CD4-positive, alpha-beta T cell treated with Interleukin-6 for 4 hours (primary cell): ENCODE measurements around the gene BOD1L1.

Experiments used
- DNase-seq: peaks from one replicate; pipeline ENCODE4 v3.0.0-alpha.2; 2020; ENCODE audit warnings: mixed read lengths

BOD1L1 gene

GRCh38 chr4:13538427-13538973, 89.0 kb downstream of the BOD1L1 start:
- no peak for DNase-seq

GRCh38 chr4:13537832-13538177, 89.7 kb downstream of the BOD1L1 start:
- no peak for DNase-seq

GRCh38 chr4:13537011-13537831, 90.3 kb downstream of the BOD1L1 start:
- no peak for DNase-seq

DNA sequence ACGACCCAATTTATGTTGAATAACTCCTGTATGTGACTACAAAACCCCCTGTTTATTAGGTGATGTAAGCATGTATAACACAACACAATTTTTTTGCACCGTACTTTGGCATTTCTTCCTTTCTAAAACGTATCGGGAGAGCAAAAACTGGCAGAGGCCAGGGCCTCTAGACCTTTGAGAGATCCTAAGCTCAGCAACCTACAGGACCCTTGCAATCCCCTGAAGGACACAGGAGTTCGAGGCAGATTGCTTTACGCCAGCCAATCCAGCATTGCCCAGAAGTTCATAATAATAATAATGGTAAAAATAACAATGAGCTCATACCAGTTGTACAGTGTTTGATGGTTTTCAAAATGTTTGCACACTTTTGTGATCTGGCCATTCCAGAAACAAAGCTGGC, 90.9 kb downstream of the BOD1L1 start:
- no peak for DNase-seq

- no peak for DNase-seq
These were observed 91.7 kb downstream of the BOD1L1 start for GRCh38 chr4:13535708-13536361.

GRCh38 chr4:13535118-13535517, 92.4 kb downstream of the BOD1L1 start:
- DNase-seq, result no peak

- no peak for DNase-seq
These were observed 93.0 kb downstream of the BOD1L1 start for GRCh38 chr4:13534344-13535063.

DNA sequence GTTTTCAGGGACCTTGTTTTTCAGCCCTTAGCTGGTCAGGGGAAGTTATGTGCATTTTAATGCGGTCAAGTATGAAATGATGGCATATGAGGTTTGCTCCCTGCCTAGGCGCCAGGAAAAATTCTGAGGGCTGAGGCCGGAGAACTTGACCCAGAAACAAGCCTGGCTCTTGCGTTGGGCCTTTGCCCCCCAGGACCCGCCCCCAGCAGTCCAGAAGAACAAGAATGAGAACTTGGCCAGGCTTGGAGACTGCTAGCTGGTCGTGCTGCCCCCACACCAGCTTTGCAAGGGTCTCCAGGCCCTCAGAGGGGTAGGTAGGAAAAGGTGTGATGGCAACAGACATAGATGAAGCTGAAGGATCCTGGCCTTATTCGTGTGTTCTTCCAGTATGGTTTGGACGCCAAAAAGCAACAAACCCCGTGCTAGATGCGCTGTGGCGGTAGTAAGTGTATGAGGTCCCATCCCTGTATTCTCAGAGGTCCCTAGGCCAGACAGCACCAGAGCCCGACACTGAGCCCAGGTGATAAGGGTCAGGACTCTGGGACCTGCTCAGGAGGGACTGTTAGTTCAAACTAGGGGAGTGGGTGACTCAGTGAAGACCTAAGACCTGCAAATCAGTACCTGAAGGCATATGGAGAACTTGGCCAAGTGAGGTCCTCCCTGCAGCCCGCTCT, 93.7 kb downstream of the BOD1L1 start:
- DNase-seq, result no peak

GRCh38 chr4:13531625-13531998, 95.9 kb downstream of the BOD1L1 start:
- no peak for DNase-seq

- DNase-seq, result no peak
These were observed 96.5 kb downstream of the BOD1L1 start for GRCh38 chr4:13530823-13531624.

DNA sequence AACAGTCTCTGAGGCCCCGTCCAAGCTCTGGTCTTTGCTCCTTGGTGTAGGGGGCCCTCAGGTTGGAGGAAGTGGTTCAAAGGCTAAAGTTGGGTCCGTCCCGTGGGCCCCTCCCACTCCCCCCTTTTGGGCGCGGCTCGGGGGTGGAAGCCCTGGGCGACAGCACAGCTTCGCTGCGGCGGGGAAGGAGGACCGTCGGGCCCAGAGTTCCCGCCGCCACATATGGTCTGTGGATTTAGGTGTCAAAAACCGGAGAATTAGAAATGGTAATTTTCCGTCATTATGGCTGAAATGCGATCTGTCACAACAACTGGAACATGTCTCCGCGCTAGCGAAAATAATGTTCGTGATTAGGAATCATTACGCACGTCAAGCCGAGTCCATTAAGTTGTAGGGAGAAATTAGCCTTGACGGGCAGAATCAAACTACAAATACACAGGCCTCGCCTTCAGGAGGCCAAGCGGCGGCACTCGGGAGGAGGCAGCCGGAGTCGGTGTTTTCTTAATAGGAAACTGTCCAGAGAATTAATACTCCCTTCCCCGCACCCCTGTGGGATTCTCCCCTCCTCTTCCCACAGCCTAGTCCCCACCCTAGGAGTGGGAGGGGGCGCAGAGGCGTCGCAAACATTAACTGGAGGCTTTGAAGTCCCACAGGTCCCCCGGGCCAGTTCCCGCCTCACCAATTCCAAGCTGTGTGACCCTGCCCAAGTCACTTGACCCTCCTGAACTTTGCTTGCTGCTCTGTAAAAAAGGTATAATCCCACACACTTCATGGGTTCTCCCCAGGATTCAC, 98.2 kb downstream of the BOD1L1 start:
- DNase-seq, result no peak

DNA sequence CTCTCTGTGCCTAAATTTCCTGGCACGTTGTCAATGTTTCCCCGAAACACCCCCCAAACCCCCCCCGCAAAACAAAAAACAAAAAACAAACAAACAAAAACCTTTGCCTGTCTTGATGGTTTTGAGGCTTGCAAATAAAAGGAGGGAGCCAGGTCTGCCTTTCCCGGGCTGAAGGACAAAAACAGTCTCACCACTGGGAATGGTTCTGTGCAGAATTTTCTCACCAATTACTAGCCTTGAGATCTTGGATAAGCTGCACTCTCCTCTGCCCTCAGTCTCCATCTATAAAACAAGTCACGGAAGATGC, 98.8 kb downstream of the BOD1L1 start:
- no peak for DNase-seq

GRCh38 chr4:13527981-13528820, 99.3 kb downstream of the BOD1L1 start:
- no peak for DNase-seq

DNA sequence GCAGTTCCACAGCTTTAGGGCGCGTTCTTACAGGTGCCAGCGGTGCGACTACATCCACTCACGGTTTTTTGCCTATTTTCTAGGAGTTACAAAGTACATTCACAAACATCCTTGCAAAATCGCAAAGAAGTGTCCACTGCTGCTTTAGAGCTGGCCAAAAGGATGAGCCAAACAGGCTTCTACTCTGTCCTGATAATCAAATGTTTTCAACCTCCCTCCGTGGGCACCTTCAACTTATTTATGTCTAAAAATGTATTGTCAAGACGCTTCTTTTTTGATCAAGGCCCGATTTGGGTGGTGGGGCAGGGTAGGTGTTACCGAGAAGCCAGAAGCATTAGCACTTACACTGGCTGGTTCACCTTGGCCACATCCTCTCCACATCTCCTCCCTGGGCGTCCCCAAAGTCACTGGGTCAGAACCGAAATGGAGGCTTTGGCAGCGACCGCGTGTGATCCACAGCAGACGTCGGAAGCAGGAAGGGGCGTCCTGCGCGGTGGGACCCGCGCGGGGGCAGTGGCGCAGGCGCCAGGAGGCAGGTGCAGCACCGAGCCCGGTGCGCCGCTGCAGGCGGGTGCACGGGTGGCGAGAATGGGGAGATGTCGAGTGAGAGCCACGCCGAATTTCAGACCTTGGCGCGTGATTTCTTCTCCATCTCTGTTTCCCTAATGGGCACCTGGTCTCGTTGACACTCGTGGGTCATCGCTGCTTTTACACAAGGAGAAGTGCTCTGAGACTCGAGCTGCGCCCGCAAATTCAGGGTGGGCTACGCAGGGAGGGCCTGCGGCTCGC, 100.1 kb downstream of the BOD1L1 start:
- no peak for DNase-seq

GRCh38 chr4:13526658-13527057, 100.9 kb downstream of the BOD1L1 start:
- DNase-seq, result no peak

DNA sequence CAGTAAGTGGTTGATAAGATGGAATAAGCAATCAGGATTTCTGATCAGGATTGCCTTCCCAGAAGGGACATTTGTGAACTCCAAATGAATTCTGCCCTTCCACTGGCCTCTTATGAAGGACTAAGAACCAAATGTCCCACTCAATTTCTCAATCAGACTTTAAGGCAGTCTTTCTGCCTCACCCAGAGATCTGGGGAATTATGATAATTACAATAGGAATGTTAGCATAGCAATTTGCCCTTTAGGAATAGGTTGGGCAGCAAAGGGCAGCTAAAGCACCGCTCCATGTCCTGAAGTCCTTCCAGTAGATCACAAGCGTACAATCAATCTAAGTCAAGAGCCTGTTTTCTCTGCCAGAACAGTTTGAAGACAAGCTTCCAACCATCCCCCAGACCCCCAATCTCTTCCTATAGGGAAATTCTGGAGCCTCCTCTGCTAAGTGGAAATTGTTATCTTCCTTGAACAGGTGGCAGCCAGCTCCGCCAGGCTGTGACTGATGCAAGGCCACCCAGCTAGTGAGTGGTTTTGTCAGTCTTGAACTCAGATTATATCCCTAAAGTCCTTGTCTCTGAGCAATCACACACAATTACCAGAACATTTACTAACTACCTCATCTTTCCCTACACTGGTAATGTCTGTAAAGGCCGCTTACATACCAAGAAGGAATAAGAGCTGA, 101.8 kb downstream of the BOD1L1 start:
- DNase-seq, result no peak

GRCh38 chr4:13524504-13525243, 102.9 kb downstream of the BOD1L1 start:
- no peak for DNase-seq
